Activated CD8-positive, alpha-beta memory T cell treated with anti-CD3 and anti-CD28 coated beads, Interleukin-2, amount 50 U/mL, for 24 hours (primary cell): ENCODE measurements around the gene EYS.
"Not testable (repeated sequence)": the region's sequence is repeated elsewhere in the genome, so short reads cannot be mapped to it uniquely, and the experiment has no call there.

Experiments used
- DNase-seq: peaks from one replicate; pipeline ENCODE4 v3.0.0-alpha.2; 2020; ENCODE audit errors: extremely low read depth

EYS gene

GRCh38 chr6:65452333-65452732, 254.7 kb downstream of the EYS start:
- DNase-seq = no peak

GRCh38 chr6:65450451-65450850, 256.6 kb downstream of the EYS start:
- DNase-seq = no peak

DNA sequence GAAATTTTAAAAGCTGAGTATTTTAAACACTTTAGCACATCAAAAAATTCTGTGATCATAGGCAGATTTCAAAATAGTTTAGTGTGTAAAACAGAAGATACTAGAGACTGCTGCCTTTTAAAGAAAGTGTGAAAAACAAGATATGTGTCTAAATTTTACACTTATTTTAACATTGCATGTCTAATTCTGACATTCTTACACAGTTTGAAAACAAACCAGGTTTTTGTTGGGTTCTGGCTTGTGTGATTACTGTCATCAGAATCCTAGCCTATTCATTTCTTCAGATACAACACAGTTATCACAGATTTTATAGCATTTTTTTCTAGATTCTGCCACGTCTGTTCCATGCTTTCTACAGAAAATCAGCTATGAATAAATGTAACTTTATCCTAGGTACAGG, 257.1 kb downstream of the EYS start:
- no peak for DNase-seq

DNA sequence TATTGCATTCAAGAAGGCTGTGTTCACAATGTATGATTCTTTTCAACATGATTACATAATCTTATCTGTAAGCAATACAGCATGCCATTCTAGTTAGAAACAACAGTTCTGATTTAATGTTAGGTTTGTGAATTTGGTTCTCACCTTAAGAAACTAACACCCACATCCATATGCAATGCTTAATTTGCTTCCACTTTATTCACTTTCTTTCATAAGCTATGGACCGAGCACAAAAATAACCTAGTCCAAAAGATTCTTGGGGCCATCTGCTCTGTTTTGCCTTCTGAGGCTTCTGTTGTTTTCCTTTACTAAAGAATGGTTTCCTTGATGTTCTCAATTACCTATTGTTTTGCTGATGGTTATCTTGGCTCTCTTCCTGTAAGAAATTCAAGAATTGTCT, 258.2 kb downstream of the EYS start:
- DNase-seq = no peak

DNA sequence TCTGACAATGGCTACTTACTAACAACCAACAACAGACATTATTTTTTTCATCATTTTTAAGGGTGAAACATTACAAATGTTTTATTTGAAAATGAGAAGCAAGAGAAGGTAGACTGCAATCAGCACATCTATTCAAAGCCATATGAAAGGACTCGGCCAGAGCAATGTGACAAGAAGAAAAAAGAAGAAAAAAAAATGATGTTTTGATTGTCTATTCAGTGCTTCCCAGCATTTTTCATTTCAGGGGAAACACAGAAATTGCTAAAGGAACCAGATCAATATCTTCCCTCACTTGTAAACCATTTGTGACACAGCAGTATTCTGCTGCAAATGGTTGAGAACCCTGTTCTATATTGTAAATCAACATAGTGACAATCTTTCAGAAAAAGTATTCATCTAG, 270.7 kb downstream of the EYS start:
- no peak for DNase-seq

DNA sequence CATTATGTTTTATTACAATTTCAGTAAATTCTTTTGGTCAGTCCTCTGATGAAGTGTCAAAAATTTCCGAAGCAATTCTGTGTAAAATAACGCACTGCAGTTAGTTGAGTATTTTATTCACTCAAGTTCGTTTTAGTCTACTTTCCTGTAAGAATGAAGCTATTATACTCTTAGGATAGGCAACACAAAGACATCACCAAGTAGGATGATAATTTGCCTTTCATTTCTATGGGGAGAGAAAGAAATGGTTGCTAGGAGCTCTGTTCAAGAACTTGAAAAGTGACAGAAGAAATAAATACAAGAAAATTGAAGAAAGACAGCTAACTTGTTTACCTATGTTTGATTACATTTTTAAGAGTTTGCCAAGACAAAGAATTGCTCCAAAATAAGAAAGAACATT, 290.4 kb downstream of the EYS start:
- no peak for DNase-seq

GRCh38 chr6:65410309-65410708, 296.7 kb downstream of the EYS start:
- no peak for DNase-seq

- DNase-seq = no peak
Observed at GRCh38 chr6:65402564-65402963, 304.5 kb downstream of the EYS start.

GRCh38 chr6:65399355-65400084, 307.5 kb downstream of the EYS start:
- DNase-seq = no peak

DNA sequence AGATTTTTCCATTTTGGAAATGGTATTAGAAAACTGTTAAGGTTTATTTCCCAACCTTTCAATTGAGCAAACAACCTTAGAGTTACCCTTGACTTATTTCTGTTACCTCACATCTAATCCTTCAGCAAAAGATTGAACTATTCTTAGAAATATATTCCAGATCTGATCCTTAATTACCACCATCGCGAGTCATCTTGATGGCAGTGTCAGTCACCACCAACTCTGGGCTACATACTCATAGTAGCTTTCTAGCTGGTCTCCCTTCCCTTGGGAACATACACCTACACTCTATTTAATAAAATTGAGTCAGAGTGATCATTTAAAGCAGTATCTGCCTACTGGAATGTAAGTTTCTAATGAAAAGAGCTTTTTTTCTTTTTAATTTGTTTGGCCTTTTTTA, 308.2 kb downstream of the EYS start:
- no peak for DNase-seq

- no peak for DNase-seq
Observed at GRCh38 chr6:65350530-65350929, 356.5 kb downstream of the EYS start.

DNA sequence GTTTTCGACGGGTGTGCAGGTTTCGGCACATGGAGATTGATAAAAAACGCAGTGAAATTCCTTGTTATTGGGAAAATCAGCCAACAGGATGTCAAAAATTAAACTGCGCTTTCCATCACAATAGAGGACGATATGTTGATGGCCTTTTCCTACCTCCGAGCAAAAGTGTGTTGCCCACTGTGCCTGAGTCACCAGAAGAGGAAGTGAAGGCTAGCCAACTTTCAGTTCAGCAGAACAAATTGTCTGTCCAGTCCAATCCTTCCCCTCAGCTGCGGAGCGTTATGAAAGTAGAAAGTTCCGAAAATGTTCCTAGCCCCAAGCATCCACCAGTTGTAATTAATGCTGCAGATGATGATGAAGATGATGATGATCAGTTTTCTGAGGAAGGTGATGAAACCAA, 404.4 kb downstream of the EYS start:
- DNase-seq = not testable (repeated sequence)

DNA sequence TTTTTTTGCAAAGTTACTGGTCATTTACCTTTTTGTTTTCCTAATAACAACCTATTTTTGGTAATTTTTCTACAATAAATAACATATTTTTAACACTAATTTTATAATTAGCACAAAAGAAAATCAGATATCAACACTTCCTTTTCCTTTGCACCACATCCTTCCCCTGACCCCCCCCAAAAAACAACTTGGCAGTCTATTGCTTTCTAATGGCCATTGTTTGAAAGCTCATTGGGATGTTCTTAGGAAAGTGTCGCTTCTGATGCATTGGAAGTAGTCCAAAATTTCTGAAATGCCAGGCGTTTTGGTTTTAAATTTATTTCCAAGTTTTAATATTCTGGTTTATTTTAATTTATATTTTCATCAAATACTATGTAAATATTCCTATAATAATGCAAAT, 407.8 kb downstream of the EYS start:
- no peak for DNase-seq

DNA sequence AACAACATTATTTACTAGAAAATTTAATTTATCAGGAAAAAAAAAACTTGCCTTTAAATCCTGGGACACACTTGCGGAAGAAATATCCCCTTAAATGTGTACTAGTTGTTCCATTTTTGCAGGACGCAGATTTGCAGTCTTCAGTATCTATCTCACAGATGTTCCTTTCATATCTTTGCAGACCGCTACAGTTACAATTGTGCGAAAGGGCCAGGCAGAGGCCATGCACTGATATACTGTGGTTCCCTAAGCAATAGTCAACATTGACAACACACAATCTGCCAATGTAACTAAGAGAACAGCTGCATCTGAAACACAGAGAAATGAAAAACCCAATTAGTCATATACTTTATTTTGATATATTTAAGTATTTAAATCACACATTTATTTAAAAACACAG, 411.2 kb downstream of the EYS start:
- no peak for DNase-seq

DNA sequence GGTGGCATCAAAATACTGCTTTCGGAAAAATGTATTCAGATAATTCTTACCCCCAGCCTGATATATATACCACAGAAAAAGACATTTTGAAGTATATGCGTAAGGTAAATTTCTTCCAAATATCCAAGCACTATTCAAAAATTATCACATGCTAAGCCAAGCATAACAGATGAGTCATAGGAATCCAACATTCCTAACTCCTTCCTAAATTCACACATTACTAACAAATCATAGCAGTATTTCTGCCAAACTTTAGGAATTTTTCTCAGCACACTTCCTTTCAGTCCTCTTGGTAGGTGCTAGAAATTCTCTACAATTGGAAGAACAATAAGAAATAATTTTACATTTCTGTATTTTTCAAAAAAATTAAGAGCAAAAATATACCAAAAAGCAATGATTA, 417.5 kb downstream of the EYS start:
- no peak for DNase-seq

GRCh38 chr6:65285275-65285674, 421.8 kb downstream of the EYS start:
- DNase-seq = no peak

DNA sequence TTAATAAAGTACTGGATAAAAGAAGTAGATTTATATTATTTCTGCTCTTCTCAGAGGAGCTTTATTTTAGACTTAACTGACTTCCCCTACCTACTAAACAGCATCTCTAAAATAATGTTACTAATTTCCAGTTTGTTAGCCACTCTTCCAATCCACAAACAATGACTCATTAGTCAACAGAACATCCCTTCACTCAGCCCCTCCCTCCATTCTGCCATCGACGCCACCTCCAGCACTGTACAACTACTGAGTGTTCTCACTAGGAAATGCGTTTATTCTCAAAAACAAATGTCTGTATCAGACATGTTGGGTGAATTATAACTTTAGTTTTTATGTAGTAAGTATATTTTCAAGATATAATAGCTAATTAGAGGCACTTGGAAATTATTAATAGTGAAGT, 427.0 kb downstream of the EYS start:
- no peak for DNase-seq

- no peak for DNase-seq
Observed at GRCh38 chr6:65262241-65262640, 444.8 kb downstream of the EYS start.

GRCh38 chr6:65259982-65260381, 447.0 kb downstream of the EYS start:
- no peak for DNase-seq

GRCh38 chr6:65259059-65259458, 448.0 kb downstream of the EYS start:
- no peak for DNase-seq

- no peak for DNase-seq
Observed at GRCh38 chr6:65253041-65253440, 454.0 kb downstream of the EYS start.

GRCh38 chr6:65248101-65248610, 458.9 kb downstream of the EYS start:
- DNase-seq = no peak

DNA sequence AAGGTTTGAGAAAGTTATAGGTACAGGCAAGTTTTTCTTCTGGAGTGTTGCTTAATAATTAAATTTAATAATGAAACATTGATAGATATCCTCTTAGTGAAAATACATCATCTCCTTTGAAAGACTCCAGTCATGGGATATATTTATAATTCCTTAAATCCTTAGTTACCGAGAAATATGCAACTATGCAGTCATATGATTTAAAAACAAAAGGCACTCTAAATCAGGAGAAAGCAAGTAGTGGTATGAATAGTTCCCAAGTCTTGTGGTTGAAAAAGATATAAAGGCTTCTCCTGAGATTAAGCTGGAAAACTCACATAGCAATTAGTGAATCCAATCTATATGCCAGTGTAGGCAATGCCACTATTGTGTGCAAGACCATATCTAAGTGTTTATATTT, 475.4 kb downstream of the EYS start:
- no peak for DNase-seq

DNA sequence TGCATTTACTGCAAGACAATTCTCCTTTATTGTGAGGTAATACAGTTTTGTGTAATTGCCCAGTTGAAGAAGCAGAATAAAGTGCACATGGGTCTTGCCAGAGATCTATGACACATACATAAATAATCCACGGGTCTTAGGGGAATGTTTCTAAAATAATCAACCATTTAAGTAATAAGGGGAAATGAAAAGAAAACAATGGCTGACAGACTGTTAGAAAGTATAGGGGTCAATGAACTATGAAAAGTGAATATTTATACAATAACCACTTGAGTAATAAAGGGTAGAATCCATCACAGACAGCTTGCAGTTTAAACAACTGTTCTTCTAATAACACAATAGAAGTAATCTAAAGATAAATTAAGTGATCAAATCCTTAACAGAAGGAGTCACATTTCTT, 477.2 kb downstream of the EYS start:
- no peak for DNase-seq
